ENCODE measurements around the gene OGFOD3.
"Not testable (repeated sequence)": the region's sequence is repeated elsewhere in the genome, so short reads cannot be mapped to it uniquely, and the experiment has no call there.

Gene OGFOD3

DNA sequence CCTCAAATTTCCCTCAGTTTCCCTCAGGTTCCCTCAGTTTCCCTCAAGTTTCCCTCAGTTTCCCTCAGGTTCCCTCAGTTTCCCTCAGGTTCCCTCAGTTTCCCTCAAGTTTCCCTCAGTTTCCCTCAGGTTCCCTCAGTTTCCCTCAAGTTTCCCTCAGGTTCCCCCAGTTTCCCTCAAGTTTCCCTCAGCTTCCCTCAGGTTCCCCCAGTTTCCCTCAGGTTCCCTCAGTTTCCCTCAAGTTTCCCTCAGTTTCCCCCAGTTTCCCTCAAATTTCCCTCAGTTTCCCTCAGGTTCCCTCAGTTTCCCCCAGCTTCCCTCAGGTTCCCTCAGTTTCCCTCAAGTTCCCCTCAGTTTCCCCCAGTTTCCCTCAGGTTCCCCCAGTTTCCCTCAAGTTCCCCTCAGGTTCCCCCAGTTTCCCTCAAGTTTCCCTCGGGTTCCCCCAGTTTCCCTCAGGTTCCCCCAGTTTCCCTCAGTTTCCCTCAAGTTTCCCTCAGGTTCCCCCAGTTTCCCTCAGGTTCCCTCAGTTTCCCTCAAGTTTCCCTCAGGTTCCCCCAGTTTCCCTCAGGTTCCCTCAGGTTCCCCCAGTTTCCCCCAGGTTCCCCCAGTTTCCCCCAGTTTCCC is 58.8 kb downstream of the OGFOD3 start:
- in situ Hi-C loops (cut with MboI; ENCODE audit: low sequenced_read_pairs), result not testable (repeated sequence)

DNA sequence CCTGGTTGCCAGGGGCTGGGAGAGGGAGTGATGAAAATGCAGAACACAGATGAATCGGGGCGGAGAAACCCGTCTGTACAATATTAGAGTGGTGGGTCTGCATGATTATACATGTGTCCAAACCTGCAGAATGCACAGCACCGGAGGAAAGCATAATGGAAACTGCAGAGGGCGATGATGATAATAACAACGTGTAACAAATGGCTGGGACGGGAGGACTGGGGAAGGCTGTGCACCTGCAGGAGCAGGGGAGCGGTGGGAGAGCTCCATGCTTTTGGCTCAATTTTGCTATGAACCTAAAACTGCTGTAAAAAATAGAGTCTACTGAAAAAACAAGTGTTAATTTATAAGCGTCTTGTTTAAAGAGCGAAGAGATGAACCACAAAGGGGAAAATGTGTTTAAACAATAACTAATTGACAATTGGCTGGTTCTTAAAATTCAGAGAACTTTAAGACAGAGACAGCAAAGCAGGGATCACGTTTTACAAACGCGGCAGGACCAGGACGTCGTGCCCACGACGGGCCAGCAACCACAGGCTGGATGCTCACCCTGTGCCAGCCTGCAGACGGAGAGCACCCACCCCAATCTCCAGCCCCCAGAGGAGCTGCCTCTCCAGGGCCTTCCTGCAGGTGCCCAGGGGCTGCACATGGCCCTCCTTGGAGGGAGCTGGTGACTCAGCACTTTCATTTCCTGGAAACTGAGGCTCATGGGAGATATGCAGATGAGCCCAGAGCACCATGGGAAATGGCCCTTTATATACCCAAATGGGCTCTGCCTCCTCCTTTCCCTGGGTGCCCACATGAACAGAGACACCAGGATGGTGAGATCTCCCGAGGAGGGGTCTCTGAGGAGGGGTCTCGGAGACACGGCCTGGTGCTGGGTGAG is 59.7 kb downstream of the OGFOD3 start, which contains the start of gene TEX19:
Gene TEX19 (plus strand): TSS at position 783 of the 886 bp plus-strand sequence. CDS start 2,904 bp downstream, outside the sequence.
- in situ Hi-C loops (cut with MboI; ENCODE audit: low sequenced_read_pairs), result no loop called here

DNA sequence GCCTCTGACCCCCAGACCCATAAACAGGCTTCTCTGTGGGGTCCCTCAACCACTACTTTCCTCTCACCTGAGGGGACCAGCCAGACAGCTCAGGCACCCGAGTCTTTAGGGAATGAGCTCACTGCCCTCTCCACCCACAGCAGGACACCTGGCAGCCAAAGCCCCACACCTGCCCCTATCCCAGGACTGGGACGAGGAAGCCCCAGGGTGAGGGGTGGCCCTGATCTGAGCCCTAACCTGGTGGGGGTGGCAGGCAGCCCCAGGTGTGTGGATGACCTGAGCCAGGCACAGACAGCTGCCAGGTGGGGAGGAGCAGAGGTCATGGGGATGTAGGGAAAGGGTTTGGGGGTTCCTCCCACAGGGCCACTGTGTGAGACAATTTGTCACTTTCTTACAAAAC is 61.0 kb downstream of the OGFOD3 start:
- in situ Hi-C loops (cut with MboI; ENCODE audit: low sequenced_read_pairs), result no loop called here

DNA sequence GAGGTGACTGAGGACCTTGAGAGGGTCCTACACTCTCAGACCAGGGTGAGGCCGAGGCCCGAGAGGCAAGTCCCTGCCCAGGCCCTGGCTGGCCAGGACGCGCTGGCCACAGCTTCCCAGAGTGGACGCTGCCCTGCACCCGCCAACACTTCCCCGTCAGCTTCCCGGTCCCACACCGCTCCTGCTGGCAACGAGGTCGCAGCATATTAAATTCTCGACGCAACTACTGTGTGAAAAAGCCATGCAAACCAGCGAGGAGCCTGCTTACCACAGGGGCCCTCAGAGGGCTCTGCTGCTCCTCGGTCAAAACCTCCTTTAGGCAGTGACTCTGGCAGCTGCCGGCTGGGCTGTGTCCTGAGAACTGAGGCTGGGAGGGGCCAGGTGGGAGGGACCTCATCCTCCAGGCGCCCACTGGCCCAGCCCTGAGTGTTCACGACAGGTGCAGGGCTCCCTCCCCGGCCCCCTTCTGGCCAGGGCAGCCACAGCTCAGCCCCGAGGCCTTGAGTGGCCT is 61.5 kb downstream of the OGFOD3 start:
- in situ Hi-C loops (cut with MboI; ENCODE audit: low sequenced_read_pairs), result no loop called here

DNA sequence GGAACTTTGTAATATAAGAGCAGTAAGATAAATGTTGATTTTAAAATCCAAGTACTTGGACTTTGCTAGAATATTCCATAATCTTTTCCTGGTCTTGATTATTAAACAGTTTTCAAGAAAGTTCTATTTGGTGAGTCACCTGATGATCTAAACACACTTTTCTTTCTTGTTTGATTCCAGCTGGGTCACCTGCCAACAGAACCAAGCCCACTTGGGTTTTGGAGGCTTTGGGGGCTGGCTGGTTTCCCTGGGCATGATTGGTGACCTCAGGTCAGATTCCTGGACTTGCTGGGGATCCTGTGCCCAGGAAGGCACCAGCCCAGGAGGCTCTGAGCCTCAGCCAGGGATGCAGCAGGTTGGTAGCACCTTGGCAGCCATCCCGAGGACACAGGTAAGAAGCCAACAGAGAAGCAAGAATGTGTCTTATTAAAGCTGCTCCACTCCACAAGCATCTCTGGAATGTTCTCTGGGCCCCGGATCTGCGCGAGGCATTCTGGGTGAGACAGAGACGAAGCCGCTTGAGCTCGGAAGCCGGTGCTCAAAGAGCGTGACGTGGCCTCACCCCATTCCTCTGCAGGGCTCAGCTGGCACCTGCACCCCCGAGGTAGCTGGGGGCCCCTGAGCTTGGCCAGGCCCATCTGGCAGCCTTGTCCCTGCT is 62.5 kb downstream of the OGFOD3 start:
- in situ Hi-C loops (cut with MboI; ENCODE audit: low sequenced_read_pairs), result no loop called here

DNA sequence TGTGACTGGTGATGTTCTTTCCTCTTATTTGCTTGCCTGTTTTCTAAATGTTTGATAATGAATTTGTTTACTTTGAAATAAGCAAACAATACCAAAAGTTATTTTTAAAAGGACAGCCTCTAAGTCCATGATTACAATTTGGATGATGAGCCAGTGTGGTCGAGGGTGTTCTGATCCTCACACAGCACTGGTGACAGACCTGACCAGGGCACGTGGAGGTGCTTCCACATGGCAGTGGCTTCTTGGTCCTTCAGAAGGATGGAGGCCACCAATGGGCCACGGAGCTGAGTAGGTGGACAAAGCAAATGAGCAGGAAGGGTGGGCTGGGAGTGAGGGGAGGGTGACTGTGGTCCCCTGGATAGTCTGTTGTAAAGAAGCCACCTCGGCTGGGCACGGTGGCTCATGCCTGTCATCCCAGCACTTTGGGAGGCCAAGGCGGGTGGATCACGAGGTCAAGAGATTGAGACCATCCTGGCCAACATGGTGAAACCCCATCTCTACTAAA is 63.5 kb downstream of the OGFOD3 start:
- in situ Hi-C loops (cut with MboI; ENCODE audit: low sequenced_read_pairs), result loop anchor here (5.0 kb wide), 1 partner anchor 52 kb away; no protein-coding TSS in a partner anchor

DNA sequence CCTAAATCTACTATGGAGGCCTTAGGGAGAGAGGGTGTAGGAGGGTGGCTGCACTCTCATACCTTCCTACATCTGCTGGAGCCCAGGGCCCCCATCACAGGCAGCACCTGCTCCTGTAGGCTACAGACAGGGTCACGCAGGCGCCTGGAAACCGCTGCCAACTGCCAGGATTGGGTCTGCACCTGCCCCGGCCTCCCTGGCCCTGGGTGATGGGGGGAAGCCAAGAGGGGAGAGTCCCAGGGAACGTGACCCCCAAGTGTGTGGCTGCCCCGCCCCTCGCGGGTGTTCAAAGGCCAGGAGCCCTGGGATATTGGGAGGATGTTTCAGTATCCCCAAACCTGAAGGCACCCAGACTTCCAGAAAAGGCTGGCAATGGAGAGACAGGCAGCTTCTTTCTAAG is 64.9 kb downstream of the OGFOD3 start:
- in situ Hi-C loops (cut with MboI; ENCODE audit: low sequenced_read_pairs), result loop anchor here (5.0 kb wide), 1 partner anchor 54 kb away; no protein-coding TSS in a partner anchor

DNA sequence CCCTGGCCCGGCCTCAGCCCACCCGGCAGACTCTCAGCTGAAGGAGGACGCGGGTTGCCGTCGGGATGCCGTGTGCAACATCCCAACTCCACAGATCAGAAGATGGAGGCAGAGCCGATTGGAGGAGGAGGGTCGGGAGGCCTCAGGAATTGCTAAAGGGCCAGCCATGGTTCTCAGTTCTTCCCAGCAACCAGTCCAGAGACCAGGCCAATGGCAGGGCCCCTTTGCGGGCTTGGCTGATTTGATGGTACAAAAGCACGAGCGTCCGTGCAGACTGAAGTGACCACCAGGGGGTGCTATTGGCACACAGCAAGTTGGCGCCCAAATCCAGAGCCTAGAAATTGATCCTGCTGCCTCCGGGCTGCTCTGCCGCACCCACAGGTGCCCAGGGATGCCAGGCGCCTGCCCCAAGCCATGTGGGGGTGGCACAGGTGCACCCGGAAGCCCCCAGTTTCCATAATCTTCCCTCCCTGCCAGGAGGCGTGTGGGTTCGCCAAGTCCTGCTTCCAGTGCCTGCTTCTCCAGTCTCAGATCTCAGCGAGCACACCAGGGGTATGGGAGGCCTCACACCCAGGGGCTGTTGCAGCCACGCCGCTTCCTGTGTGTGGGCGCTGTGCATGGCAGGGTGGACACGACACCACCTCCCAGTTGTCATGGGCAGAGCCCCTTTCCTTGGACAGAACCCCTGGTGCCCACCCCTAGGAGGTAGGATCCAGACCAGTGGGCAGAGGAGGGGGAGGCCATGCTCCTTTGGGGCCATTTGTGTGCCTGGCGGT is 66.5 kb downstream of the OGFOD3 start:
- in situ Hi-C loops (cut with MboI; ENCODE audit: low sequenced_read_pairs), result loop anchor here (5.0 kb wide), 1 partner anchor 55 kb away; no protein-coding TSS in a partner anchor

DNA sequence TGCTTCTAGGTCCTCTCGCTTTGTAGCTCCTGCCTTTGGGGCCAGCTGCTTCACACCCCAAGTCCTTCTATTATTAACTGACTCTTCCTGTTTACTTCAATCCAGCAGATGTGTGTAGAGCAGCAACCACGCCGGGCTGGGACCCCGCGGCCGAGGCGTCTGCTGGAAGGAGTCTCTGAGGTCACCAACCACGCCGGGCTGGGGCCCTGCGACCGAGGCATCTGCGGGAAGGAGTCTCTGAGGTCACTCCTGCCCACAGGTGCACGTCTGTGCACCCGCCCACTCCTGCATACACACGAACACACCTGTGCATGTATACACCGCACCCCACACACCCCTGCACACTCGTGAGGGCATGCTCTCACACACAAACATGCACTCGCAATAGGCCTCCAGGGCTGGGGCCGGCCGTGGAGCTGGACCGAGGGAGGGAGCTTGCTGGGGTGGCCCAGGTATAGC is 67.1 kb downstream of the OGFOD3 start:
- in situ Hi-C loops (cut with MboI; ENCODE audit: low sequenced_read_pairs), result loop anchor here (5.0 kb wide), 1 partner anchor 56 kb away; no protein-coding TSS in a partner anchor

DNA sequence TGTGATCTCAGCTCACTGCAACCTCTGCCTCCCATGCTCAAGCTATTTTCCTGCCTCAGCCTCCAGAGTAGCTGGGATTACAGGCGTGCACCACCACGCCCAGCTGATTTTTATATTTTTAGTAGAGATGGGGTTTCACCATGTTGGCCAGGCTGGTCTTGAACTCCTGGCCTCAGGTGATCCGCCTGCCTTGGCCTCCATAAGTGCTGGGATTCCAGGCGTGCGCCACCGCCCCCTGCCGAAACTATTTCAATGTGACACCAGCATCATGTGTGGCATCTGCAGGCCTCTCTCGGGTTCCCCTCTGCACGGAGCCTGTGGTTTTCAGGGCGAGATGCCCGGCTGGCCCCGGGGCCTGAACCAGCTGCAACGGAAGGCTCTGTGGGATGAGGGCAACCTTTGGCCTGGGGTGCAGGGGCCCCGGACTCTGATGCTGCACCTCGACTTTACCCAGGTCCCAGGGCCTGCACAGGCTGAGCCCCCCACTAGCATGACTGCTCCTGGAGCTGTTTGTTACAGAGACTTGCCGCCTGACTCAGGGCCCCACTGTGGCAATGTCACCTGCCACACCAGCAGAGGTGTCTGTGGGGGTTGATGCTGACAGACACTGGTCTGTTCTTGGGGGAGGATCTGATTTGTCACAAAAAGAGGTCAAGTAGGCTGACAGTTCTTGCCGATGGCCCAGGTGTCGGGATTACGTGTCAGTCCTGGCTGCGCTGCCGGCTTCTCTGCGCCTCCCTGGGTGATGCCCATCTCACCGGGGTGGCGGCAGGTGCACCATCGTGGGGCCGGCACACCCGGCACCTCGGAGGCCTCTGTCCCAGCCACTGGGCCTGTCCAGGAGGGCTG is 68.0 kb downstream of the OGFOD3 start:
- in situ Hi-C loops (cut with MboI; ENCODE audit: low sequenced_read_pairs), result loop anchor here (5.0 kb wide), 1 partner anchor 57 kb away; no protein-coding TSS in a partner anchor

DNA sequence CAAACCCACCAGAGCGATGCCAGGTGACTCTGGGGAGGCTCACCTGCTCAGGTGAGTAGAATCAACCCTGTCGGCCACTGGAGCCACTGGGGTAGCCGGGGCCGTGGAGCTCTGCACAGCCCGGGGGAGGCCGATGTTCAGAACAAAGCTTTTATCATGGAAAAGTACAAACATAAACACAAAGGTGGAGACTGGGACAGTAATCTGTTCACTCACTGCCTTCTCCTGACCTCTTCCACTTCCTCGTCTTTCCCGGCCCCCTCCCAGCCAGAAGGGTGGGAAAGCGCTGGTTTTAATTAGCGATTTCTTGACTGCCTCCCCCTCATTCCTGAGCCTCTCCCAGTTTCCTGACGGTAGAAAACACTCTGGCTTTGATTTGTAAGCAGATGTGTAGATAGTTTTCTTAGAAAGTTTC is 69.1 kb downstream of the OGFOD3 start:
- in situ Hi-C loops (cut with MboI; ENCODE audit: low sequenced_read_pairs), result no loop called here

DNA sequence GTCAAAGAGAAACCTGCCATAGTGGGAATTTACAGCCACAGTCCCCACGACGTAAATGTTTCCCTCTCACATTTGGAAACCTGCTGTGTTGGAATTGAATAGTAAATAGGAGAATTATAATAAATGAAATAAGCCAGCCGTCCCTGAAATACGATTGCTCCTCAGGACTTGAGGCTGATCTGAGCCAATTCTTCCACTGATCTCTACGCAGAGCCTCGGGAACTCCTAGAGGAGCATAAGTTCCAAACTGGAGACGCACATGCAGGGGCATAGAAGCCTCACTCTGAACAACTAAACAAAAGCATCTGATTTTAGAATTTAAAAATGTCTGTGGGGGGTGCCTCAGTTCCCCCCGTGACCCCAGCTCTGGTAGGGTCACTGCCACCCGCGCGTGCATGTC is 69.5 kb downstream of the OGFOD3 start:
- in situ Hi-C loops (cut with MboI; ENCODE audit: low sequenced_read_pairs), result no loop called here

DNA sequence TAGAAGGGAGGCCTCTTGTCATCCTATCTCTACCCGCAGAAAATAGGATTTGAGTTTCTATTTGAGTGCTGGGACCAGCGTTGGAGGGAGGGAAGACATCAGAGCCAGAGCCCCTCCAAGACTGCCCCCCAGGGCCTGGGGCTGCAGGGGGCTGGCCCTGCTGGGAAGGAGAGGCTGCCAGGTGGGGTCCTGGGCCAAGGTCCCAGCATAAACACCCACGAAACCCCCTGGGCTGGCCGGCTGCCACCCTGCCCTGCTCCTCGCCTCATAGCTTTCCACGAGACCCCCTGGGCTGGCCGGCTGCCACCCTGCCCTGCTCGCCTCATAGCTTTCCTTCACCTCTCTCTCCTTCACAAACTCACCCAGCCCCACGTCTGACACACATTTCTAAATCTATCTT is 70.0 kb downstream of the OGFOD3 start:
- in situ Hi-C loops (cut with MboI; ENCODE audit: low sequenced_read_pairs), result no loop called here

DNA sequence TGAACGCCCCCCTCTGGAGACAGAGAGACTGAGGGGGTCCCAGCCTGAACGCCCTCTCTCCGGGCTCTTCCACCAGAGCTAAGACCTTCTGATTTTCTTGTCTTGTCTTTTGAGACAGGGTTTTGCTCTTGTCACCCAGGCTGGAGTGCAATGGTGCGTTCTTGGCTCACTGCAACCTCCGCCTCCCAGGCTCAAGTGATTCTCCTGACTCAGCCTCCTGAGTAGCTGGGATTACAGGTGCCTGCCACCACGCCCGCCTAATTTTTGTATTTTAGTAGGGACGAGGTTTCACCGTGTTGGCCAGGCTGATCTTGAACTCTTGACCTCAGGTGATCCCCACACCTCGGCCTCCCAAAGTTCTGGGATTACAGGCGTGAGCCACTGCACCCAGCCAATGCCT is 70.4 kb downstream of the OGFOD3 start:
- in situ Hi-C loops (cut with MboI; ENCODE audit: low sequenced_read_pairs), result not testable (repeated sequence)

DNA sequence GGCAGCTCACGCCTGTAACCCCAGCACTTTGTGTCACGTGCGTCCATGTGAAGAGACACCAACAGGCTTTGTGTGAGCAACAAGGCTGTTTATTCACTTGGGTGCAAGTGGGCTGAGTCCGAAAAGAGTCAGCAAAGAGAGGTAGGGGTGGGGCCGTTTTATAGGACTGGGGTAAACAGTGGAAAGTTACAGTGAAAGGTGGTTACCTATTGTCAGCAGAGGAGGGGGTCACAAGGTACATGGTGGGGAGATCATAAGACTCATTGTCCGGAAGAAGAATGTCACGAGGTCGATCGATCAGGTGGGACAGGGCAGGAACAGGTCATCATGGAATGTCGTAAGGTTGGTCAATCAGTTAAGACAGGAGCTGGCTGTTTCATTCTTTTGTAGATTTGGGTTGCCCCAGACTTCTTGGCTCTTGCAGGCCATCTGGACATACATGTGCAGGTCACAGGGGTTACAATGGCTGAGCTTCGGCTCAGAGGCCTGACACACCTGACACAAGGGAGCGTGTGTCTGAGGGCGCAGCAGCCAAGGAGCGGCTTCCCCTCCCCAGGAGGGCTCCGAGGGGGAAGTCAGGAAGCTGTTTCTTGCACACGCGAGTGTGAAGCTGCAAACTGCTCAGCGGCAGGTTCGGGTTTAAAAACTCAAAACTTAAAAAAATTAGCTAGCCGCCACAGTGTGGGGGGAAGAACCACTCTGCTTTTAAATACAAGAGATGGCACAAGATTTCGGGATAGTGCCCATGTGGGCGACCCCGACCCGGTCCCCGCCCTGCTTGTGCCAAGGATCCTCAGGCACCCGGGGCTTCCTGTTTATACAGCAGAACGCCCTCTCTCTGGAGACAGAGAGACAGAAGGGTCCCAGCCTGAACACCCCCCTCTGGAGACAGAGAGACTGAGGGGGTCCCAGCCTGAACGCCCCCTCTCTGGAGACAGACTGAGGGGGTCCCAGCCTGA is 71.8 kb downstream of the OGFOD3 start:
- in situ Hi-C loops (cut with MboI; ENCODE audit: low sequenced_read_pairs), result no loop called here

DNA sequence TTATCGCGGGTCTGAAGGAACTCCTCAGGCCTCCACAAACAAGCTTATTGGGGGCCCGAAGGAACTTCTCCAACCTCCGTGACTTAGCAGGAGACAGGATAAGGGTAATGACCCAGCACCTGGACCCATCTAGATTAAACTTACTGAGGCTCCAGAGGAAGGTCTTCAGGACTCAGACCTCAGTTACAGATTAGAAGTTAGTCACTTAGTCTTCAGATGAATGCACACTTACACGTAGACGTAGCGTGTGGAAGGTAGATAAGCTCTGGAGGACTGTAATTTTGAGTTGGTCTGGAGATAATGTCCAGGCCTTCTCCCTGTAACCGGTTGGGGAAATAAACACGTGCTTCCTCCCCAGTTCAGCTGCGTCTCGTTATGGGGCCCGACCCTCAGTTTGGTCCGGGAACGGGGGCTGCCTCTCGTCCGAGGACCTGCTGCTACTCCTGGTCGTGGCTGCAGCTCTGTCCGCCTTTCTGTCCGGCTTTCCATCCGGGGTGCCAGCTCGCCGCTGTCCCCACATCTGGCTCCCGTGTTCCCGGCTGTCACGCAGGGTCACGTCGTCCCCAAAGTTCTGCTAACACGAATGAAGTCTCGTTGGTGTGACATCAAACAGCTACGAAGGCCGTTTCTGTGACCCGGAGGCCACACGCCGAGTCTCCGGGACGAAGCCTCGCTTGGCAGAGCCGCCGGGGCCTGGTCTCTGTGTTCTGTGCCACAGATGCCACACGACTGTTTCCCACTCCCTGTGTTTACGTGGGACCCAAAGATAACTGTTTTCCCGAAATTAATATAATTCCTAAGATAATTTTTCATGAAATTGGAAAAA is 73.0 kb downstream of the OGFOD3 start:
- in situ Hi-C loops (cut with MboI; ENCODE audit: low sequenced_read_pairs), result no loop called here

All from HL-60/S4 treated with retinoic acid at 250 ng/mL for 4 days and 3 days (cell line).